ENCODE measurements around the gene MADD. TPM values are rescaled to one million over a fixed set of nuclear protein-coding genes. Genes with fewer than 3 reads are reported as not detected.

MADD gene
- total RNA-seq, 1 donor from 2014 or later, result 79.4 TPM

DNA sequence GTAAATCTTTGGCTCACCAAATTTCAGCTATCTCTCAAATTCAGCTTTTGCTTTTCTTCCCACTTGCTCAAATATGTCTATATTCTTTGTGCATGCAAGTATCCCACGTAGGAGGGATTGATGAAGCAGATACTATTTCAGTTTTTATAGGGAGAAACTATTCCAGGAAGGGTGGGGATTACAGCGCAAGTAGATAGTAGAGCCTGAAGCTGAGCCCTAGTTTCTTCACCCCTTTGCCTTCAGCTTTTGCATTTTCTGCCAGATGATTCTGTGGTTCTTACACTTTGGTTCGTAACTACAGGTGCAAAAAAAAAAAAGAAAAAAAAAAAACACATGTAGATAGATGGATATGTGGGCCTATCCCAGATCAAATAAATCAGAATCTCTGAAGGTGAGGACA is 18.2 kb upstream of the MADD start:
- no peak for DNase-seq (ENCODE audit: low spot score)

DNA sequence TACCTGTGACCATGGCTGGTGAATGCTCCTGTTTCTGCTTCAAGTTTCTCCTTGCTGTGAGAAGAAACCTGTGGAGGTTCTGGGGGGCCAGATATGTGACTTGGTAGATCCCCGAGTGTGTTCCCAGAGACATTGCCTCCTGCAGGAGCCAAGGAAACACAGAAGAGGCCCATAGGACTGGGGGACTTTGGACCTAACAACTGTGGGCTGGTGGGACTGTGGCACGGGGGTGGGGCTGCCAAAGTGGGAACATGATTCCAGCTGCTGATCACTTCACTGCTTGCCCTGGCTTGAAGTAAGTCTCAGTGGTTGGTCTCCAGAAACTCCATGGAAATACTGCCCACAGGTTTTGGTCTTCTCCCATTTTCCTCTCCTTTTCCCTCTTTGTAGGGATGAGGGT is 16.3 kb upstream of the MADD start:
- no peak for DNase-seq (ENCODE audit: low spot score)

DNA sequence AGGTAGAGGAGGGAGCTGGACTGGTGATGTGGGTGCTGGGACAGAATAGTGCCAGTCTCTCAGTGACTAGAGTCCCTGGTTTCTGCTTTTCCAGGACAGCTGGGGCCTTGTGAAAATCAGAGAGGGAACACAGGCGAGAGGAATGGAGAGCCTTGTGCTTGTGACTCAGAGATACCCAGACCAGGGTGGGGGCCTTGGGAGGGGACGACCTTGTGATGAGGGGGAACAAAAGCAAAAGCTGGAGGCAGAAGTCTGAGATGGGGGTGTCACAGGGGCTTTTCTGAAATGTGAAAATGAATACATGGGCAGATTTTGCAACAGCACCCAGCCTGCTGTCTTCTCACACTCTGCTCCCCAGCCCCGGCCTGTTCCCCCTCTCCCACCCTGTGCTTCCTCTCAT is 15.5 kb upstream of the MADD start:
- no peak for DNase-seq (ENCODE audit: low spot score)

DNA sequence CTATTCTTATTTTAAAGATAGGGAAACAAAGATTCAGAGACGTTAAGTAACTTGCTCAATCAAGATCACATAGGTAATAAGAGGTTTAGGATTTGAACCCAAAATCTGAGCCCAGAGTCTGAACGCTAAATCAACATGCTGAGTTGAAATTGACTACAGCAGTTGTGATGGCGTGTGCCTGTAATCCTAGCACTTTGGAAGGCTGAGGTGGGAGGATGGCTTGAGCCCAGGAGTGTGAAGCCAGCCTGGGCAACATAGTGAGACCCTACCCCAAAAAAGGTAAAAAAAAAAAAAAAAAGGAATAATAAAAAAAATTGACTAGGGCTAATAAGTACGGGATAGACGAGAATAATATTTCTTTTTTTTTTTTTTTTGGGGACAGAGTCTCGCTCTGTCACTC is 13.6 kb upstream of the MADD start:
- no peak for DNase-seq (ENCODE audit: low spot score)

DNA sequence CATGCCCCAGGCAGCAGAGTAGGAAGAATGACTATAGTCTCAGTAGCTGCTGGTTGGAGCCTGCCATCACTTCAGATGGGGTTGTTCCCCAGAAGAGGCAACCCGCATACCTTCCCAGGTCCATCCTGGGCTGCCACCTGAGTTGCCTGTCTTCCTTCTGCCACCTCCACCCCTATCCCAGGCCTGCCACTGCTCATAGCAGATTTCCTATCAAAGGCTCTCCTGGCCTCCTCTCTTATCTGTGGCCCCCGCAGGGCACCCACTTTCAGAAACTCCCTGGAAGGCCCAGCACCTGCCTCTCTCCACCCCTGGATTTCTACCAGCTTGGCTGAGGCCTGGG is 12.8 kb upstream of the MADD start:
- DNase-seq (ENCODE audit: low spot score), result no peak

DNA sequence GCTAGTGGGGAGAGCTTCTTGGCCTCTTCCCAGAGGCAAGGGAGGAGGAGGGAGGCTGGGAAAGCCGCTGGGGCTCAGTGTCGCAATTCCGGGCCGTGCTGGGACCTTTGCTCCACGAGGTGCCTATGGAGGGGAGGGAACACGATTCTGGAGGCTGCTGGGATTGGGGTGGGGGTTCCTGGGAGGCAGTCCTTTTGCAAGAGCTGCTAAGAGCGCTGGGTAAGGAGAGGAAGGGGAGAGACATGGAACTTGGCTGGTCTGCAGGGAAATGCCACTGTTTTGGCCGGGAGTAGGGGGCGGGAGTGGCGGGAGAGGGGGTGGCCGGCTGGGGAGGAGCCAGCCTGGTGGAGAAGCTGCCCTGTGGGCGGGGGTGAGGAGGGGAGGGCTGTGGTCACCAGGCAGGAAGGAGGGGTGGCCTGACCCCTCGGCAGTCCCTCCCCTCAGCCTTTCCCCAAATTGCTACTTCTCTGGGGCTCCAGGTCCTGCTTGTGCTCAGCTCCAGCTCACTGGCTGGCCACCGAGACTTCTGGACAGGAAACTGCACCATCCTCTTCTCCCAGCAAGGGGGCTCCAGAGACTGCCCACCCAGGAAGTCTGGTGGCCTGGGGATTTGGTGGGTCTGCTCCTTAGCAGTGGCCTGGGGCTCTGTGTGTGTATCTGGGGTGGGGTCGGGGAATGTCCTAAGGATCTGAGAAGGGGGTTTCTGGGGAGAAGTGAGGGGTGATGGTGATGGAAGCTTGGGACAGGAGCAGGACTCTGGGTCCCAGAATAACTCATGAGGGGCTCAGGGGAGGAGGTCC is 12.2 kb upstream of the MADD start, which contains the start of gene NR1H3:
Gene NR1H3 (plus strand): TSS at position 480 of the 800 bp plus-strand sequence. CDS start 1,221 bp downstream, outside the sequence.
- DNase-seq (ENCODE audit: low spot score), result peak; percentile 85

DNA sequence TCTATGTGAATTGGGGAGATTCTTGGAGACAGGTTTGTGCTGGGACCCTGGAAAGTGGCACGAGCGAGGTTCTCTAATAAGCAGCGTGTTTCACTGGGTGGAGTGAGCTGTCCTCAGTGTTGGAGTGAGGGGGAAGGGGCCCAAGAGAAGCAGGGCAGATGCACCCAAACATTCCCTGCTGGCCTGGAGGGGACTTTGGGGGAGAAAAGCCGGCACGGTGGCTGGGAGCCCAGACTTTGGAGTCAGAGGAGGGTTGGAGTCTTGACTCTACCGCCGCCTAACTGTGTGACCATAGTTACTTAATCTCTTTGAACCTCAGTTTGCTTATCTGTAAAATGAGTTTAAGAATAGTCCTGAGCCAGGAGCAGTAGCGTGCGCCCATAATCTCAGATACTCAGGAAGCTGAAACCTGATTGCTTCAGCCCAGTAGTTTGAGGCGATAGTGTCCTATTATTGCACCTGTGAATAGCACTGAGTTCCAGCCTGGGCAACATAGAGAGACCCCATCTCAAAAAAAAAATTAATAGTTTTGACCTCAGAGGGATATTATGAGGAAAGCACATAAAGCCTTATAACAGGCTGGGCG is 11.5 kb upstream of the MADD start:
- DNase-seq (ENCODE audit: low spot score), result no peak

DNA sequence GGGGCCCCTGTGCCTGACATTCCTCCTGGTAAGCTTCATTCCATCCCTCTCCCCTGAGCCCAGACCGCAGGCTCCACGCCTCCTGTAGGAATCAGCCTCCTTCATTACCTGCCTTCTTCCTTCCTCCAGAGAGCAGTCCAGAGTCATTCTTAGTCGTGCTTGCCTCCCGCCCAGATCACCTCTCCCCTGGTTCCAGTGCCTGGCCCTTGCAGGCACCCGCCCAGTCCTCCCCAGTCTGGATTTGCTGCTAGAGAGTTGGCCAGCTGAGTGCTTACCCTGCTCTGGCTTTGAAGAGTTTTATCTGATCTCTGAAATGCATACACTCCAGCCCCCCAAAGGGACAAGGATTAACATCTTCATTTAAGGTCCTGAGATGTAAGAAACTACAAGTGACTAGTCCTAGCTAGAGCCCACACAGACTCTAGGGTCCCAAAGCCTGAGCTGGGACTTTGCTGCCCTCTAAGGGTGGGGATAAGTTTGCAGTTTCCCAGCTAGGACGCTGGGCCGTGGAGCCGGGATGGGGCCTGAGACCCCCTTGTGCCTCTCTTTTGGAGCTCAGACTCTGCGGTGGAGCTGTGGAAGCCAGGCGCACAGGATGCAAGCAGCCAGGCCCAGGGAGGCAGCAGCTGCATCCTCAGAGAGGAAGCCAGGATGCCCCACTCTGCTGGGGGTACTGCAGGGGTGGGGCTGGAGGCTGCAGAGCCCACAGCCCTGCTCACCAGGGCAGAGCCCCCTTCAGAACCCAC is 10.5 kb upstream of the MADD start:
- peak; percentile 74 for DNase-seq (ENCODE audit: low spot score)

DNA sequence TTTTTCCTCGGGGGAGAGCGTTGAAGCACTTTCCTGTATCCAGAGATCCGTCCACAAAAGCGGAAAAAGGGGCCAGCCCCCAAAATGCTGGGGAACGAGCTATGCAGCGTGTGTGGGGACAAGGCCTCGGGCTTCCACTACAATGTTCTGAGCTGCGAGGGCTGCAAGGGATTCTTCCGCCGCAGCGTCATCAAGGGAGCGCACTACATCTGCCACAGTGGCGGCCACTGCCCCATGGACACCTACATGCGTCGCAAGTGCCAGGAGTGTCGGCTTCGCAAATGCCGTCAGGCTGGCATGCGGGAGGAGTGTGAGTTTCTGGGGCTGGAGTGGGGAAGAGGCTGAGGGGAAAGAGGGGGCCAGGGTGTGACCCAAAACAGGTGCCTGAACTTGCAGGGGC is 9.6 kb upstream of the MADD start:
- no peak for DNase-seq (ENCODE audit: low spot score)

DNA sequence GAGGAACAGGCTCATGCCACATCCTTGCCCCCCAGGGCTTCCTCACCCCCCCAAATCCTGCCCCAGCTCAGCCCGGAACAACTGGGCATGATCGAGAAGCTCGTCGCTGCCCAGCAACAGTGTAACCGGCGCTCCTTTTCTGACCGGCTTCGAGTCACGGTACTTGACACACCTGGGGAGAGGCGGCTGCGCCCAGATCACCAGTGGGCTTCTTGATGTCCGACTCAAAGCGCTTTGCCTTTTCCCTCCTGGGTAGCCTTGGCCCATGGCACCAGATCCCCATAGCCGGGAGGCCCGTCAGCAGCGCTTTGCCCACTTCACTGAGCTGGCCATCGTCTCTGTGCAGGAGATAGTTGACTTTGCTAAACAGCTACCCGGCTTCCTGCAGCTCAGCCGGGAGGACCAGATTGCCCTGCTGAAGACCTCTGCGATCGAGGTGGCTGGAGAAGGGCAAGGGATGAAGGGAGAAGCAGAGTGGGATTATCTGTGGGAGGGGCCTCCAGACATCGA is 8.6 kb upstream of the MADD start:
- DNase-seq (ENCODE audit: low spot score), result no peak

DNA sequence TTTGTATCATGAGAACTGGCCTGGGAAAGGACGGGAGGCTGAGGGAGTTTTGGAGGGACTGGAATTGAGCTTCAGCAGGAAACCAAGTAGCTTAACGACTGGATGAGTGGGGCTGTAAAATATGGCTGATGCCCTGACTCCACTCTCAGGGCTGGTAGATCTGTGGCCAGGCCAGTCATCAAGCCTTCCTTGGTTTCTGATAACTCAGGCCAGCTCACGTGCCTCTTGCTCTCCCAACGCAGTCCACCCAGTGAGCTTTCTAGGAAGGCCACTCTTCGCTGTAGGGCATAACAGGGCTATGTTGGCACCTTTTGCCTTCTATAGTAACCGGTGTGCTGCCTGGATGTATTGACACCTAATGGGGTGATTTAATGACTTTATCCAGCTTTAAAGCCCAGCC is 5.8 kb upstream of the MADD start:
- DNase-seq (ENCODE audit: low spot score), result no peak

DNA sequence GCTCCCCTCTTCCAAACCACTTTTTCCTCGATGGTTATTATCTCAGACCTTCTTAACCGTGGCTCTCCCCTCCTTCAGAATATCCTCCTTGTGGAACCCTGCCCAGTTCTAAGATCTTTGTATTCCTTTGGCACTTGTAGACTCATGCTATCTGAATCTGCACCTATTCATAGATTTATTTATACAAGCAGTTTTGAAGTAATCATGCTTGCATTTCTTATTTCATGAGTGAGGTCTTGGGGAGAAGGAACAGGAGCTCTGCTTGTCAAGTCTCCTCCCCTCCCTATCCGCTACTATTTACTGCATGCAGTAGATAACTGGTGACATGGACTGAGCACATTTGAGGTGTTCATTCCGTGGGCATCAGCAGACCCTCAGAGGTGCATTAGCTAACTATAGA is 5.4 kb upstream of the MADD start:
- no peak for DNase-seq (ENCODE audit: low spot score)

DNA sequence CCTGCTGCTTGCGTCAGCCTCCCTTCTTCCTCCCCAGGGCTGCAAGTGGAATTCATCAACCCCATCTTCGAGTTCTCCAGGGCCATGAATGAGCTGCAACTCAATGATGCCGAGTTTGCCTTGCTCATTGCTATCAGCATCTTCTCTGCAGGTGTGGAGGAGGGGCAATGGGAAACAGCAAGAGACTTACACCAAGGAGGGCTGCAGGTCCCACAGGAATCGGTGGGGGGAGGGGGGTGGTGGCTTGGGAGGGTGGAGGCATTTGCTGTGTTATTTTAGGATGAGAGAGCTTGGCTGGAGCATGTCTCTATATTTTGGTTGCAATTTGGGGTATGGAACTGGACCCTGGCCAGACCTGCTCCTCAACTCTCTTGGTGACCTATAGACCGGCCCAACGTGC is 2.1 kb upstream of the MADD start:
- DNase-seq (ENCODE audit: low spot score), result no peak

DNA sequence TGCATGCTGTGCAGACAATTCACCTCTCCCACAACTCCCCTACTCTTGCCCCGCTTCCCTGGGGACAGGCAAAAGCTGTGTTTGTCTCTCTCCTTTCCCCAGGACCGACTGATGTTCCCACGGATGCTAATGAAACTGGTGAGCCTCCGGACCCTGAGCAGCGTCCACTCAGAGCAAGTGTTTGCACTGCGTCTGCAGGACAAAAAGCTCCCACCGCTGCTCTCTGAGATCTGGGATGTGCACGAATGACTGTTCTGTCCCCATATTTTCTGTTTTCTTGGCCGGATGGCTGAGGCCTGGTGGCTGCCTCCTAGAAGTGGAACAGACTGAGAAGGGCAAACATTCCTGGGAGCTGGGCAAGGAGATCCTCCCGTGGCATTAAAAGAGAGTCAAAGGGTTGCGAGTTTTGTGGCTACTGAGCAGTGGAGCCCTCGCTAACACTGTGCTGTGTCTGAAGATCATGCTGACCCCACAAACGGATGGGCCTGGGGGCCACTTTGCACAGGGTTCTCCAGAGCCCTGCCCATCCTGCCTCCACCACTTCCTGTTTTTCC is 1.4 kb upstream of the MADD start:
- DNase-seq (ENCODE audit: low spot score), result no peak

DNA sequence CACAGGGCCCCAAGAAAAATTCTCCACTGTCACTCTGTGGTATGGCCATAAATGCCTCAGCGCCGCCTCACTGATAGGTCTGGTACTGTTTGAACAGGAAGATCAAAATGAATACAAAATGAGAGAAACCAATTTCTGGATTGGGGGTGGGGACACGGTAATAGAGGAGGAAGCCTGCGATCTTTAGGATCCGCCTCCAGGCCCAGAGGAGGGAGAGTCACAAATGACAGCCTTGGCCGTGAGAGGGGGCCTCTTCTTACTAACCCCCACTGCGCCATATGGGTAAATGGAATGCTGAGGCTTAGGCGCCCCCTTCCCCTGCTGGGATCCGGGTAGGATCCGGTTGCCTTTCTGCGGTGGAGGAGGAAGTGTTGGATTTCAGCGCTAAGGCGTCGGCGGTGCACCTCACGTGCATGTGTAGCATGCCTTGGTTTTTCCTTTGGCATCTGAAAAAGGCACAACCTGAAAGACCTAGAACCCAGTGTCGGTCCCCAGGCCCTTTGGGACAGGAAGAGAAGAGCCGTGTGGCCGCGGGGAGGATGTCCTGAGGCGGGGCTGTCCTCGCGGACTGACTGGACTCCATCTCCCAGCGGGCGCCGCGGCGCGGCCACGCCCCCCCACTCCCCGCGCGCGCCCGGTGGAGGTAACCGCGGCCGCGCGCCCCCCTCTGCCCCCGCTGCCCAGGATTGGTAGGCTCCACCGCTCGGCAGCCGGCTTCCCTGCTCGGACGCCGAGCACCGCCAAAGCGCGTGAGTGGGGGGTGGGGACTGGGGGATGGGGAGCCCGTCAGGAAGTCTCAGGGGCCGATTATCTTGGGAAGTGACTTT is 718 bp upstream of the MADD start:
- peak; percentile 92 for DNase-seq (ENCODE audit: low spot score)

DNA sequence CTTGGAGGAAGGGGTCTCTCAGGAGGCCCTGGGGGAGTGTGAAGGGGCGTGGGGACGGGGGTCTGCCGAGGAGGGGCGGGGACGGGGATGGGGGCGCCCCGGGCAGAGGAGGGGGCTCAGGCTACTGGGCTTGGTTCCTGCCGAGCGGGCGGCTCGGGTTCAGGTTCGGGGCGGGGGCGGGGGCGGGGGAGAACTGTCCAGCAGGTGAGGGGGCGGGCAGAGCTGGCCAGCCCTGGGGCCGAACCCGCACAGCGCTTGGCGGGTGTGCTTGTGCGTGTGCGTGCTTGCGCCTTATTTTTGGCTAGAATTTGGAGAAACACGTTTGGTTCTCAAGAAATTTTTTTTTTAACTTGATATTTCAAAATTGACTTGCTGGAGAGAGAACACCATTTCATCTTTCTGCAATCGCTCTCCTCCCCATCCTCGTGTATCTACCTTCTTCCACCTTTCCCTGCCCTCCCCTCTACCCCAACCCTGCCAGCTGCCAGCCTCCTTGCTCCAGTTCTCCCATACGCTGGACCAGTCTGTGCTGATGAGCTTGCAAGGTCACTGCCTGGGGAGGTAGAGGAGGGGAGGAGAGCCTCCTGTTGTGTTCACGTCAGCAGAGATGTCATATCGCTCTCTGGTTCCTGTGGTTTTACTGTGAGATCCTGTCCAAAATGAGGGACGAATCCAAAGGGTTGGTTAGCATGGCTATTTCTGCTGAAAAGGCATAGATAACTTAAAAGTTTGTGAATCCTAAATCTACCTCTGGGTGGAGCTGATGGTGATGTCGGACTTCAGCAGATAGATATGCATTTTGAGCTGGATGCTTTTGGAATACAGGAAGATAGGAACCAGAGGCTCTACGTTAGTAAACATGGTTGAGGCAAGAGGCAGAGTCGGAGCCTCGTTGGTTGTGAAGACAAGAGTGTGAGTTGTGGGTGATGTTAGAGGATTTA is 668 bp downstream of the MADD start:
- DNase-seq (ENCODE audit: low spot score), result no peak

DNA sequence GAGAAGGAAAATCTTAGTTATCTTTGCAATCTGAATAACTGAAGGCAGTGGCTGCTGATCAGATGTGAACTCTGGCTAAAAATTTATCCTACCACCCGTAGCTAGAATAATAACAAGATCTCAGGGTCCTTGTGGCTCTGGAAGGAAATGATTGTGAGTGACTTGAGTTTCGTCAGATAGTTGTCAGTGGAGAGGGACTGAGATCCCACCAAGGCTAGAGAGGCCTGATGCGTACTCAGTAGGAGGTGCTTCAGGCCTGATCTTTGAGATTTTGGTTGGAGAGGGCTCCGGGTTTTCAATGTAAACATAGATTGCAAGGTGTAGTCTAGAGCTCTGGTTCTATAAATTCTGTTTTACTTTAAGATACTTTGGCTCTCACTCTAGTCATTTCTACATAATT is 1.4 kb downstream of the MADD start:
- DNase-seq (ENCODE audit: low spot score), result no peak

DNA sequence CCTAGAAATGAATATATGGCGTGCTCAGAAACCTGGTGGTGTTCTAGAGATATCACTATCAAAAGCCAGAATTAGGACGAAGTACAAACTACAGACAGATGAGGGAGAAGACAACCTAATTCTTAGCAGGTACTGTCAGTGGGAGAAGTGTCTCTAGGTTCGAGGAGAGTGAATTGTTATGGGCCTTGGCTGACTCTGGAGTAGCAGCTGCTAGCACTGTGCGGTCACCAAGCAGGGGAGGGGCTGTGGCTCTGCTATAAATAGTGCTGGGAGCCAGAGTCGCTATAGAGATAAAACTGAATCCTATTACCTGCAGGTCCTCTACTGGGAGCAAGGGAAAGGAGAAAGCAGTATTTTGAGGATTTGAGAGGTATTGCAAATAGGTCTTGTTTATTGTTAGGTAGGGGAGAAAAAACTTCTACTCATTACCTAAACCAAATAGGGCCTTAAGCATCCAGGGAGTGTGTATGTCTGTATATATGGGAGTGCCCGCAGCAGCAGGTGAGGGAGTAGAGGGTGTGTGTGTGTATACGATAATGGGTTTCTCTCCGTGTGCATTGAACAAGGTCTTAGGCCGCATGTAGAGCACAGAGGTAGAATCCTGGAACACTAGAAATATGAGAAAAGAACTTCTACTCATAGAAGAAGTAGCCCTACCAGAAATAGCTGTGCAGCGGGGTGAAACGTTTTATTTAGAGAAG is 2.2 kb downstream of the MADD start:
- DNase-seq (ENCODE audit: low spot score), result no peak

DNA sequence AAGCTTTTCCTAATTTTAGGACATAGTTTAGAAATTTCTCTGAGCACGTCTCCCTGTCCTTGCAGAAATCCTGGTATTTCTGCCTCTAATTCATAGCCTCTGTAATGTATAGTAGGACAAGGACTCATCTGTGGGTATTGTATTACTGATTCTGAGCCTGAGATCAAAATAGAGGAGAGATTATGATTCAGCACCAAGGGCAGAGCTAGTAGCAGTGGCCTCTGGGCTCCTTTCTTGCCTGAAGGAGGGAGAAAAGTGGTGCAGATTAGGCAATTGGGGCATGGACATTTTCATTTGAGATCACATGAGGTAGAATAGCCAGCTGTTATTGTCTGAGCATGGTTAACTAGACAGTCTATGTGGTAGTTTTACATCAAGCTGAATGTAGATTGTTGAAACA is 2.8 kb downstream of the MADD start:
- DNase-seq (ENCODE audit: low spot score), result no peak

All from ureter (tissue), 1 donor.